Activated CD8-positive, alpha-beta memory T cell treated with anti-CD3 and anti-CD28 coated beads, Interleukin-2, amount 50 U/mL, for 1 hour (primary cell): ENCODE results near the gene FBXL7.

Source experiments
- DNase-seq: peaks from one replicate; pipeline ENCODE4 v3.0.0-alpha.2; 2020; ENCODE audit errors: extremely low read depth

Gene FBXL7

DNA sequence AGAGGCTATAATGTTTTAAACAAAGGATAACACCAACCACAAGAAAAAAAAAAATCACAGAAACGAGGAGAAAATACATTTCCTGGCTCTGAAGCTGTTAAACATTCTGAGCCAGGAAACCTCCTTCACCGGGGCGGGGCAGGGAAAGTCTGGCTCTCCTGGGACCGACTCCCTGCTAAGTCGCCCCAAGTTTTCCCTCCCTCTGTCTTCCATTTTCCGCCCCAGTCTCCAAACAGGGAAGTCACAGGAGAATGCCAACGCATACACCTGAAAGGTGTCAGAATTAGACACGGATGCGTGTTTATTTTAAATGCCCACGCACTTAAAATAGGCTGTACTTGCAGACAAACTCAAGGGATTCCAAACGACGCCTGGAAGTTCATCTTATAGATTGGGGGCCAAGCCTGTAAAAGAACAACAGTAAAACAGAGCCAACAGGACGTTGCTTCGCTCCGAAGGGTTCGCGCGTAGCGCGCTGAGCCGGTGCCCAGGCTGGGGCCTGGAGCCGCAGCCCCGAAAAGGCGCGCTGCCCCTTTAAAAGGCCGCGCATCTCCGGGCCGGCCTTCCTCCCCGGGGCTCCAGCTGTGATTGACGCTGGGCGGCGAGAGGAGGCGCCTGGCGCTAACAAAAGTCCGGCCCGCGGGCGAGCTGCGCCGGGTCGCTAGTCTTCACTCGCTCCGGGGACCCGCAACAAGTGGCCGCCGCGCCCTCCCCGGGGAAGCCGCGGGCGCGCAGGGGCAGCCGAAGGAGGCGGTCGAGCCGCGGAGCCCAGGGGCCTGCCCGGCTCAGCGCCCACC is at the start of gene FBXL7:
FBXL7 (plus strand) TSS at position 653 of the 797 bp plus-strand sequence.
- no peak for DNase-seq

DNA sequence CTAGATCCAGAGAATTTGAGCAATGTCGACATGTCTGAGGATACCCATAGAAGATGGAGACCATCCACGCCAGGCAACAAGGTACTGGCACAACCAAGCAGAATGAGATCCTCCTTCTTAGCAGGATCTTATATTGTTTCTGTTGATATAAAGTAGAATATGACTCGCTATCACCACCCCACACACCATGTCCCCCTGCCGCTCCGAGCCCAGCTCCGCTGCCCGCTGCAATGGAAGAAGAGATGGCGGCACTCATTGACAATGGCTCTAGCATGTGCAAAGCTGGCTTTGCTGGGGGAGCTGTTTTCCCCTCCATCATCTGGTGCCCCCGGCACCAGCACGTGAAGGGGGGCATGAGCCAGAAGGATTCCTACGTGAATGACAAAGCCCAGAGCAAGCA is 49.5 kb upstream of the FBXL7 start:
- DNase-seq: no peak

DNA sequence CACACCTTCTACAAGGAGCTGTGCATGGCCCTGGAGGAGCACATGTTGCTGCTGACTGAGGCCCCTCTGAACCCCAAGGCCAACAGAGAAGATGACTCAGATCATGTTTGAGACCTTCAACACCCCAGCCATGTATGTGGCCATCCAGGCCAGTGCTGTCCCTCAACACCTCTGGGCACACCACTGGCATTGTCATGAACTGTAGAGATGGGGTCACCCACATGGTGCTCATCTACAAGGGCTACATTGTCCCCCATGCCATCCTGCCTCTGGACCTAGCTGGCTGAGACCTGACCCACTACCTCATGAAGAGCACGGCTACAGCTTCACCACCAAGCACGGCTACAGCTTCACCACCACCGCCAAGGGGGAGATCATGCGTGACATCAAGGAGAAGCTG is 49.0 kb upstream of the FBXL7 start:
- DNase-seq: no peak

DNA sequence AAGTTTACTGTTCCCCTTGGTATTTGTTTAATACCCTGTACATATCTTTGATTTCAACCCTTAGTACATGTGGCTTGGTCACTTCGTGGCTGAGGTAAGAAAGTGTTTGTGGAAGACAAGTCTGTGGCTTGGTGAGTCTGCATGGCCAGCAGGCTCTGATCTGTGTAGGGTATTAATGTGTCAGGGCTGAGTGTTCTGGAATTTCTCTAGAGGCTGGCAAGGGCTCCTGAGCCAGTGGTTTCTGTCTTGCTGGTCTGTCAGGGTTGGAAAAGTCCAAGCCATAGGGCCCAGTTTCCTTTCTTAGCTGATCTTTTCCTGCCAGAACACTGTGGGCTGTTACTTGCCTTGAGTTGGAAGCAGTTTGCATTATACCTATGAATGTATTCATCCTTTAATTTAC is 48.0 kb upstream of the FBXL7 start:
- no peak for DNase-seq

DNA sequence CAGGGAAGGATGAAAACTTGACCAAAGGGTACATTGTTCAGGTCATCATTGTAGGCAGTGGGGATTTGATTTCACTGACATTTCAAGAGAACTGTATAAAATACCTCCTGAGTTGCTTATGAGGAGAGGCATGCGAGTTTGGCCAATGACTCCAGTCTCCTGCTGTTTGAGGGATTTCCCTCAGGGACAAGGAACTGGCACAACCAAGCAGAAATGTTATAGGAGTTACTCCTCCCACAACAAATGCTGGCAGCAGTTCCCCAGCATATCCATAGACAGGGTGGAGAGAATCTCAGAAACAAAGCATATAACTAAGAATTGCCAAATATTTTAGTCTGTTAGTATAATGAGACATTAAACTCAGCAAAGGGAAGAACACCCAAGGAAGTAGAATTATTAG is 47.2 kb upstream of the FBXL7 start:
- no peak for DNase-seq

DNA sequence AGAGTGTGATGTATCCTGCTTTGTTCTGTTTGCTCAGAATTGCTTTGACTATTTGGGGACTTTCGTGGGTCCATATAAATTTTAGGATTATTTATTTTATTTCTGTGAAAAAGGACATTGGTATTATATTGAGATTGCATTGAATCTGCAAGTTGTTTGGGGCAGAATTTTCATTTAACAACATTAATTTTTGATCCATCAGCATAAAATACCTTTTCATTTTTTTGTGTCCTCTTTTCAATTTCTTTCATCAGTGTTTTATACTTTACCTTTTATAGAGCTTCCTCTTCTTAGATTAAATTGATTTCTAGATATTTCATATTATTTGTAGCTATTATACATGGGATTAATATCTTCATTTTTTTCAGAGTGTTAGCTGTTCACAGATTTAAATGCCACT is 40.8 kb upstream of the FBXL7 start:
- no peak for DNase-seq

DNA sequence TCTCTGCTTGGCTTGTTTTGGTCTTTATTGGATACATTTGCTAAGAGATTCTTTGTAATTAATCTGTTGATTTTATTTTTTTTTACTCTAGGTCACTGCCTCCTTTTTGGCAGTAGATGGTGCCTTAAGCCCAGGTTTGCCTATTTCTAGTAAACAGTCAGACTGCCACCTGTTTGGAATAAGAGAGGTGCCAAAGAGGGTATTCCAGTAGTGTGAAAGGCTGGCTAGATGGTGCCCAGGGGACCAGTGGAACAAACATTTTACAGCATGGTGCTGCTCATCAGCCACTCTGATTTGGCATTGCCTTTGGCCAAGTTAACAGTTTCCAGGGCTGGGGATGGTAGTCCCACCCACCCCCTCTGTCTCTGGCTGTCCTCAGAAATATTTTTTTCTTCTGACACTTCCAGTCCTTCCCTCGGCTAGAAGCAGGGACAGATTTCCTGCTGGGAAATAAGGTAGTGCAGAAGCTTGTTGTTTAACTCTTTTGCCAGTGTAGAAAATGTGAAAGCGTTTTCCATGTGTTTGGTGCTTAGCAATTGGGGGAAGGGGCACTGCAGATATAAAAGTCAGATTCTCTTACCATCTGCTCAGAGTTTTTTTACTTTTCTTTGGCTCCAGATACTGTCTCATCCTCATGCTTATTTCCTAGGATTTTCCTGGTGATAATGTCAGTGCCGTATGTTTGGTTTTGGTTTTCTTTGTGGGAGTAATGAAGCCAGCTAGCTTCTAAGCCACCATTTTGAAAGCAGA is 36.6 kb upstream of the FBXL7 start:
- DNase-seq: no peak

DNA sequence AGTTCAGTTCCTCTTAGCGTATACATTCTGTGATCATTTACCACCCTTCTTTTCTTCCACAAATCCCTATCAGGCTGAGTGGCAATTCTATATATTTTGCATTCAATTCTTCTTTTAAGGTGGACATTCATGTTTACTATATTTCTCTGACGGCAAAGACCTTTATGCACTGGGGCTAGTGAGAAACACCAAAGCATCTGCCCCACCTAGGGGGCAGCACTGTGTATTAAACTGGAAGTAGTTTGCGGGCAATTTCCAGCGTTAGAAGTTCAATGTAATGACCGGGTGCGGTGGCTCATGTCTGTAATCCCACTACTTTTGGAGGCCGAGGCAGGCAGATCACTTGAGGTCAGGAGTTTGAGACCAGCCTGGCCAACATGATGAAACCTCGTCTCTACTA is 27.9 kb upstream of the FBXL7 start:
- DNase-seq: no peak

DNA sequence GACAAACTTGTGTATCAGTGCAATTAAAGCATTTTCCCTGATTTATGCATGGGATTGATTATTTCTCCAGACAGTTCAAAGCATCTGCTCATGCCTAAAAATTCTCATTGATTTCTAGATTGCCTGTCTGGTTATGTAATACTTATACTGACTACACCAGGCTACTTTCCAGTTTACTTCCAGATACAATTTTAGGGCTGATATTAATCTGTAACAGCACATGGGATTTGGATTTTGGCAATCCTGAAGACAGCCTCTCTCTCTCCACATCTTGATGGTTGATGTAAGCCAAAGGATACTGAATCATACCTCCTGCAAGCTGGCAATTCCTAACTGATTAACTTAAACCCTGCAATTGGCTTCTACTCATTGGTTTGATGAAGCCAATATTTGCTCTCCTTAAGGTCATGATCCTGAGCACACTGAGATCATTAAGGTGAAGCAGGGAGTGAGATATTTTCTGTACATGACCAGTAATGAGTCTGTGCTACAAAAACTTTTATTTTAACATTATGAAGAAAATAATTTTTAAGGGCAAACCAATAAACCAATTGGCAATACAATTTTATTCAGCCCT is 25.7 kb upstream of the FBXL7 start:
- DNase-seq: no peak

DNA sequence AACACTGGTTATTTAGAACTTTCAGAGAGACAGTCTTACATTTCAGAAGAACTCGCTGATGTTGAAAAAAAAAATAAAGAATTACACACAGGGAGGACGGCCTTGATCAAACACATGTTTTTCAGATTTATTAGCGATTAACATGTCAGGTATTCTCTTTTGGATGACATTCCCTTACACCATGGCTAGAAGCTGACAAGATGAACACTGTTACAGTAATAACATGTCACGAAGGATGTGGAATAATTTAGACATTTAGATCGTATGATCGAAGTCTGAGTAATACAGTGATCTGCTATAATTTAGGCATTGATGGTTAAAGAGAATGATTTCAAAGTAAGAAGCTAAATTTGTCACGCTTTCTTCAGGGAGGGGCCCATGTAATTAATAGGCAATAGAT is 24.6 kb upstream of the FBXL7 start:
- no peak for DNase-seq

DNA sequence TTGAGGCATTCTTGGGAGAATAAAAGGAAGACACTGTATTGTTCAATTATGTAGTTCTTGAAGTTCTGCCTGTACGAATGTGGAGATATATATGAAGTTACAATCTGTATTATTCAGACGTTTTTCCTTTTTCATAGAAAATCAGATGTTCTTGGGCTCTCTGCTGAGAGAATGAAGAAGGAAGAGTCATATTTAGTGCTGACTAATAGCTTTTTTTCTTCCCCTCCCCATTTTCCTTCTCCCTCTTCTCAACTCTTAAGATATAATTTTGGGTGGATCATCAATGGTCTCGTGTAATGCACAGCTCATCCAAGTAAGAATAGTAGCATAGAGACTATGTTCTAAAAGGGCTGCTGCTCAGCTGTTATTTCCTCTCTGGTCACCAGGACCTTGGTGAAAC is 23.0 kb upstream of the FBXL7 start:
- DNase-seq: no peak

DNA sequence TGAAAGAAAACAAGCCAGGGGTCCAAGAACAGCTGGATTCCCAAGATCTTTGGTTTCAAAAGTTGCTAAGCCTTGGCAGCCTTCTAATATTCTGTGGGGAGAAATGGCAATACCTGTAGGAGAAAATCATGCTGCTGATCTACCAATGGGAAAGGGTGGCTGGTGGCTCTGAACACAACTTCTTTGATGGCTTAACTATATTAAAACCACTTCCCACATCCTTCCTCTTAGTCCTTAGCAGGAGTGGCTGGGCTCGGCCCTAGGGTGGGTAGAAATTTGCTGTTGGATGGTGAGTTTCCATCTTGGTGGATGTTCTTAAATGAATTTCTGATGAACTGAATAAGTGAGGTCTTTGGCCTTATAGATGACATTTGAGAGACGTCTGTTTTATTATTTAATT is 19.5 kb upstream of the FBXL7 start:
- DNase-seq: no peak

DNA sequence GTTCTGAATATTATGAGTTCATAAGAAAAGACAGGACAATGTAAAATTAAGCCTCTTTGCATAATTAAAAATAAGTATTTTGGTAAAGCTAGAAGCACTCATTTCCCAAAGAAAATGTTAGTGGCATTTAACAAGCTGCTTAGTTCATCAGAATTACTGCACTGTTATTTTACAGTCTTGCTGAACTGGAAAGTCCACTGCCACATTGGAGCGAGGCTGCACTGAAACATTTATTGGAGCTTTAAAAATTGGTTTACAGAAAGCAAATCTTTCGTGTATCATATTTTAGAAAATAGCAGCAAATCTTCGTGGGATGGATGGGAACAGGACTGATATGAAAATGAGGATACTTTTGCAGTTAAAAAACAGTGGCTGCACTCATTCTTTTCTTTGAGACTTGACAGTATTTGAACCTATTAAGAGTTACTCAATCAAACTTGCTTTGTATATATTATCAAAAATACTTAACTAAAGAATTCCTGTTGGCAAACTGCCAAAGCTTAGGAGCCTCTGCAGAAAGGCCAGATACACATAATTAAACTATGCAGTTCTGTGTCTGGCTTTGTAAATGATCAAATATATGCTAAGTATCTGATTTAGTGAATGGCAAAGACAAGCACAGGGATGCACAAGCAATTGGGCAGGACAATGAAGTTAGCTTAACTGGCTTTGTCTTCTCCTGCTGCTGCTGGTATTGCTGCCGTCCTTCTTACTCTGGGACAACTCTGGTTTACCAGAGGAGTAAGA is 16.5 kb upstream of the FBXL7 start:
- DNase-seq: no peak

DNA sequence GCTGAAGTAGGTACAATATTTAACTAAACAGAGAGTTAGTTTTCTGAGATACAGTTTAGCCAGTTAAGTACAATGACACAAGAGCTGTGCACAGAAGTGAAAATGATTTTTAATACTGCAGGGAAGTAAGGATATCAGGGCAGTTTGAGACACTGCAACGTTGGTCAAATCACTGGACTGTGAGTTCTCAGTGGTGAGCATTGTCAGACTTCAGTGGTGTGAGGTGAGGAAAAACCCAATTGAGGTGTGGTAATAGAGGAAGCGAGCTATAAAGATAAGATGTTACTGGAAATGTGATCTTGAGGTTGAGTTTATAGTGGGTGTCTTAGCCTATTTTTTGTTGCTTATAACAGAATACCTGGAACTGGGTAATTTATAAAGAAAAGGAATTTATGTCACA is 12.8 kb upstream of the FBXL7 start:
- no peak for DNase-seq

DNA sequence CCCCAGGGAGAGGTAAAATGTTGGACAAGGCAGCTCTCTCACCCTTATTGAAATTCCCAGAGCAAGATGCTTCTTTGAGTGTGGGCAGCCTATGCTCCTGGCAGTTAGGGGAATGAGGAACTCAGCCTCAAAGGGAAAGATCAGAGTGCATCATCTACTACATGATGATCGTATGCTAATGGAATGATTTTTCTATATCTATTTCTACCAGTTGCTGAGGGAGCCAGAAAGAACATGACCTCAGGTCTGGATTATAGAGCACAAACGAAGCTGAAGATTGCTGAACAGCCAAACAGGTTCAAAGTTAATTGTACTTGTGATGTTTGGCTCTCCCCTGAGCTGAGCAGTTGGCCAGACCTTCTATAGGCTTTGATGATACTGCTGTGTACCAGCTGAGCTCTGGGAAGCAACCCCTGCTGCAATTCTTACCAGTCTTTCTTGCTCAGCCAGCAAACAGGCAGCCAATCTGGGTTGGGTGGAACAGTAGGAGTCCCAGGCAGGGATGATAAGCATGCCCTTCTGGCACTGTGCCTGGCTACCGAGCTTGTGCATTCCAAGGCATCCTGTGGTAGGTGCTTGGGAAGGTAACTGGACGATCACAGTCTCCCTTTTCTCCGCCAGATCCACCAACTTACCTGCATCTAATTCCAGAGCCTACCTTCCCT is 10.3 kb upstream of the FBXL7 start:
- DNase-seq: no peak

DNA sequence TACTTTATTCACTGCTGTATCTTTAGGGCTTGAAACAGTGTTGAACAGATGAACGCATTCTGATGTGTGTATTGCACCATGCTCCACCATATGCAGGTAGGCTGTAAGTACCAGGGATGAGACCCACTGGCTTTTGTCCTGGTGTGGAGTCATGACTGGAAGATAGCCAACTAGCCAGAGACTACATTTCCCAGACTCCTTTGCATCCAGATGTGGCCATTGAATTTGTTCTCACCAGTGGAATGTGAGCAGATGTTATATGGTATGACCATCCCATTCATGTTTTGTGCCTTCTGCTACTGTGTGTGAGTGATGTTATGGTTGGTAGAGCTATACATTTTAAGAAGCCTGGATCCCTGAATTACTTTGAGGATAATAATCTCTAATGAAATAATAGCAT is 7.4 kb upstream of the FBXL7 start:
- DNase-seq: no peak

DNA sequence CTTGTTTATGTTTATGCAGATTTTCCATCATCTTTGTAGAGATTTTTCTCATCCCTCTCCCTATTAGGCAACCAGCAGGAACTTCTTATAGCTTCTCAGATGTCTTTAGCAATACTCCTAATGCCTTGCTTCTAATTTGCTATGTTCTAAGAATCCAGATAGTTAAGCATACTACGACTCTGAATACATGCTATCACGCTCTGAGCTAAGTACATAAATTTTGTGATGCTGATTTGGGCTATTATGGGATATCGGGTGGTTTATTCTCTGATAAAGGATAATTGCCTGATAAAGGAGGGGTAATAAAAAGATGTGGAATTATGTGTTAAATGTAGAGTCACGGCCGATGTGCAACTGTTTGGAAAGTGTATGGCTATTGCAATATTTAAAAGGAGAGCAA is 6.5 kb upstream of the FBXL7 start:
- DNase-seq: no peak

DNA sequence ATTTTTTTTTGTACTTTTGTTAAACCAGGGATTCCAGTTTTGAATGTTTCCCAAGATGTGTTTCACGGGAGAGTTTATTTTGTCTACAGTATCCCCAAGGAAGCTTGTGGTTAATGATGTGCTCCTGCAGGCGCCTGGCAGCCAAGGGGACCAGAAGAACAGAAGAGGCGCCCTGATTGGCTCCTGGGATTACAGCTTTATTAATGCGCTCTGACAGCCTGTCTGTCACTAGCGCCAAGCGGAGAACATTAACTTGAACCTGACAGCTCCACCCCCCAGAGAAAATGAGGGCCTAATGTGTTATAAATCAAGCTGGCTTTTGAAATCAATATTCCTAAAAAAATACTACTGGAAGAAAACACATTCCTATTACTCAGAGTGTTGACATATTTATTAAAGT is 5.0 kb upstream of the FBXL7 start:
- no peak for DNase-seq

DNA sequence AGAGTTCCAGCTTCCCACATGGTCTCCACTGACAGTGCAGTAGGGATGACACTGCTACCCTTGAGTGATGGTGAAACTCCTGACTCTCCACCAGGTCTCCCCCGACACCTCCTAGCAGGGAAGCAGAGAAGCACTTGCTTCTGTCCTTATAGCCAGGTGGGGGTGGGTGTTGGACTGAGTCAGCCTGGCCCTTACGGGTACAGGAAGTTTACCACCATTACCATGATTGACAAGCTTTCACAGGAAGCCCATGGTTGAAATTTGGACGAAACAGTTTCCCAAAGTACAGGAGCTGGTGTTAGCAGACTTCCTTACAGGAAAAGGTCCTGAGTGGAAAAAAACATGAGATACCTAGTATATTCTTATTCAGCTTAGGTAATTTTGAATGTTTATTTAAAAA is 3.1 kb upstream of the FBXL7 start:
- no peak for DNase-seq

DNA sequence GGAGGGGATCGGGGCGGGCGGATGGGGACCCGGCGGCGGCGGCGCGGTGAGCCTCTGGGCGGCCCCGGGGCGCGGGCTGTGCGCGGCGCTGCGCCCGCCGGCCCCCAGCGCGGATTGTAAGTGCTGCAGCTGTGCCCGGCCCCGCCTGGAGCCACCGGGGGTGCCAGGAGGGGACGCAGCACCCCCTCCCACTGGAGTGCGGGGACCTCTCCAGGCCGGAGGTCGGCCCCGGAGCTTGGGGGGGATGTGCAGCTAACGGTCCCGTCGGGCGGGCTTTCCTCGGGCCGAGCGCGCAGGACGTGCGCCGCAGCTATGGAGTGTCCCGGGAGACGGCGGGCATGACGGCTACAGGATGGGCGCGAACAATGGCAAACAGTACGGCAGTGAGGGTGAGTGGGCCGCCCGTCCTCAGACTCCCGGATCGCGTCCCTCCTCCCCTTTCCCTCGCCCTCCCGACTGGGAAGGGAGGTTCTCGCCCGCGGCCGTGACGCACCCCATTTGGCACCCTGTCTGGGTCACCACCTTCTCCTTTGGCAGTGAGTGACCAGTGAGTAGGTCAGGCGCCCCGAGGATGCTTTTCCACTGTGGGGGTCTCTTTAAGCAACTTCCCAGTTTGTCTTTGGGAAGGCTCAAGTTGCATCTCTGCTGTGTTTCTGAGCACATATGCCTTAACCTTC is 483 bp downstream of the FBXL7 start:
- DNase-seq: no peak

DNA sequence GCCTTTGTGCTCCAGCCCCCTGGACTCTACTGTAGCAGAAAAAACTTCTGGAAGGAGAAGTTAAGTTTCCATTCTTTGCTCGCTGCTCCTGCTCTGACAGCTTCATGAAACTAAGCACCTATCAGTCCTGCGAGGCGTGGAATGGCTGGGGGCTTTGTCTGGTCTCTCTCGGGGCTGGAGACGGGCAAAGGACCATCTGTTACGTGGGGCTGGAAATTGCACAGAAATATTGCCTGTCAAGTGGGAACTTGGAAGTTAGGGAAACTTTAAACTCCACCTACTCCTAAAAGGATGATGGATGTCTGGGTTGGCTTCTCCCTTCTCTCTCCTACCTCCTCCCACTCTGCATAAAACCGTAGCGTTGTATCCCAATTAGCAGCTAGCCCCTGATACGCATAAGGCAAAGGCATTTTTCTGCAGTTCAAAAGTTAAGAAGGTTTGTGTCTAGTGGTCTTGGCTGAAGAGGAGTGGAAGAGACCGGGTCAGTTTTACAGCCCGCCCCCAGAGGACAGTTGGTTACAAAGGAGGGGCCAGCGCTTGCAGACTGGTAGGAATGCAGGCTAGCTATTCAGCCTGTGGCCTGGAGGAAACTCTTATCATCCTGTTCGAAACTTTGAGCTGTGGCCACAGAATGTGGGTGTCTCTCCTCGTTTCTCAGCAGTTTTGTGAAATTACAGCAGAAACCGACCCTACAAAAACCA is 1.3 kb downstream of the FBXL7 start:
- no peak for DNase-seq
